ENCODE measurements around the gene CCND1. TPM values are rescaled to one million over a fixed set of nuclear protein-coding genes. Genes with fewer than 3 reads are reported as not detected.
A peak's percentile ranks its signal among the peaks of the same experiment; 100 is the strongest.

CCND1 gene
- total and polyA plus RNA-seq, 10 of the 15 experiments (the other 5 are each of a cell fraction or from before 2014, with no cell fraction given): 0.09 to 6.6 (median 0.59) TPM; not detected in 2

- no peaks in the 10 kb centered on the region for H3K27me3 ChIP-seq (replicated peaks in 1 of 2; ENCODE audit: control insufficient read depth in 2 of 2, insufficient read depth in 2 of 2, low read length in 1 of 2)
- intact Hi-C loops (cut with micrococcal nuclease; ENCODE audit: unreplicated experiment): no loop called here
- ChIA-PET POLR2A (no interaction called here), SMC1A (ENCODE audit: uncharacterized antibody, unreplicated experiment) (no interaction called here), CTCF (no interaction called here), RAD21 (ENCODE audit: unreplicated experiment) (no interaction called here)
- in situ Hi-C loops (cut with MboI): loop anchor here (10.0 kb wide), 1 partner anchor 514 kb away; no protein-coding TSS in a partner anchor
- TF ChIP-seq BCL3 (IDR thresholded peaks at IDR 0.05; ENCODE audit: borderline replicate concordance, insufficient read depth, low read depth, low read length, poor library complexity, severe bottlenecking) (peak; percentile 85), SIN3A (IDR thresholded peaks at IDR 0.05; ENCODE audit: low read depth, low read length) (no peak), ESRRA (IDR thresholded peaks at IDR 0.05; ENCODE audit: low read length) (no peak), PBX3 (IDR thresholded peaks at IDR 0.05; ENCODE audit: insufficient replicate concordance, low read depth, low read length) (peak; percentile 34)
- H3K4me1 ChIP-seq (ENCODE audit: control insufficient read depth, insufficient read depth, low read length): no peaks in the 10 kb centered on the region
- H3K4me2 ChIP-seq (ENCODE audit: control insufficient read depth, insufficient read depth): no peak overlapping the region
- H3K27ac ChIP-seq (ENCODE audit: control insufficient read depth, insufficient read depth): no peak overlapping the region
- no peak overlapping the region for H2AFZ ChIP-seq (ENCODE audit: control insufficient read depth, low read depth, low read length)
- H3K4me3 ChIP-seq: no peak overlapping the region
- WGBS (ENCODE audit: insufficient coverage, insufficient replicate concordance, low lambda C conversion rate, missing lambda C conversion rate): 55% methylated on average over 5 of the region's 5 CpGs
- no peak overlapping the region for H3K9ac ChIP-seq (ENCODE audit: control insufficient read depth, insufficient read depth, low read length)
- no peaks in the 10 kb centered on the region for H4K20me1 ChIP-seq (ENCODE audit: control insufficient read depth, insufficient read depth)
- FAIRE-seq (no peak), ATAC-seq (no peak), DNase-seq (ENCODE audit: low read depth, low spot score) (no peak)
- H3K9me3 ChIP-seq (replicated peaks; ENCODE audit: control insufficient read depth, insufficient read depth, low read length): no peaks in the 10 kb centered on the region; the same call in 2 of the 3 replicates
- no TSS peak for BruUV-seq (replicated peaks)
- H3K79me2 ChIP-seq (ENCODE audit: control insufficient read depth, insufficient read depth, low read length): no peaks in the 10 kb centered on the region
- no peaks in the 10 kb centered on the region for H3K36me3 ChIP-seq (ENCODE audit: control insufficient read depth in 2 of 2, insufficient read depth in 2 of 2, low read length in 1 of 2)
These were observed 39.7 kb downstream of the CCND1 start for GRCh38 chr11:69680688-69681087.

- in situ Hi-C loops (cut with MboI): loop anchor here (10.0 kb wide), 1 partner anchor 513 kb away; no protein-coding TSS in a partner anchor
- no peak for TF ChIP-seq KLF5 (IDR thresholded peaks at IDR 0.05; ENCODE audit: partially characterized antibody)
- no peak for TF ChIP-seq BMI1 (IDR thresholded peaks at IDR 0.05; ENCODE audit: borderline replicate concordance)
- TF ChIP-seq STAT1 (conservative IDR thresholded peaks at IDR 0.05): no peak
- TF ChIP-seq POLR2A (IDR thresholded peaks at IDR 0.05; ENCODE audit: low read depth, low read length): no peak
- no peak for TF ChIP-seq EP300 (IDR thresholded peaks at IDR 0.05; ENCODE audit: borderline replicate concordance in 1 of 2, control insufficient read depth in 1 of 2, low read depth in 2 of 2, low read length in 2 of 2)
- TF ChIP-seq RFX5 (IDR thresholded peaks at IDR 0.05; ENCODE audit: low read depth, low read length): no peak
- TF ChIP-seq FOXM1 (IDR thresholded peaks at IDR 0.05; ENCODE audit: low read depth, low read length): no peak
- TF ChIP-seq POLR2AphosphoS5 (IDR thresholded peaks at IDR 0.05; ENCODE audit: low read length): no peak
- no peak for TF ChIP-seq IRF4 (IDR thresholded peaks at IDR 0.05; ENCODE audit: low read depth, low read length)
- no peak for TF ChIP-seq MTA2 (IDR thresholded peaks at IDR 0.05; ENCODE audit: low read depth)
- TF ChIP-seq SUZ12 (IDR thresholded peaks at IDR 0.05; ENCODE audit: unreplicated experiment): no peak
- no peak for TF ChIP-seq E2F4 (IDR thresholded peaks at IDR 0.05; ENCODE audit: low read depth, low read length)
These were observed 41.3 kb downstream of the CCND1 start for GRCh38 chr11:69682221-69682620.

More at GRCh38 chr11:69682221-69682620, 41.3 kb downstream of the CCND1 start:
- intact Hi-C loops (cut with micrococcal nuclease; ENCODE audit: unreplicated experiment): no loop called here
- no peak overlapping the region for H3K4me2 ChIP-seq (ENCODE audit: control insufficient read depth, insufficient read depth)
- H3K27me3 ChIP-seq (replicated peaks in 1 of 2; ENCODE audit: control insufficient read depth in 2 of 2, insufficient read depth in 2 of 2, low read length in 1 of 2): no peaks in the 10 kb centered on the region
- no TSS peak for BruUV-seq (replicated peaks)
- ChIA-PET POLR2A (no interaction called here), CTCF (no interaction called here), RAD21 (ENCODE audit: unreplicated experiment) (no interaction called here), SMC1A (ENCODE audit: uncharacterized antibody, unreplicated experiment) (no interaction called here)
- H3K27ac ChIP-seq (ENCODE audit: control insufficient read depth, insufficient read depth): no peak overlapping the region
- ATAC-seq (no peak), DNase-seq (ENCODE audit: low read depth, low spot score) (no peak), FAIRE-seq (no peak)
- no peaks in the 10 kb centered on the region for H4K20me1 ChIP-seq (ENCODE audit: control insufficient read depth, insufficient read depth)
- H3K4me3 ChIP-seq: no peak overlapping the region
- no peaks in the 10 kb centered on the region for H3K36me3 ChIP-seq (ENCODE audit: control insufficient read depth in 2 of 2, insufficient read depth in 2 of 2, low read length in 1 of 2)
- H3K9me3 ChIP-seq (replicated peaks; ENCODE audit: control insufficient read depth, insufficient read depth, low read length): no peaks in the 10 kb centered on the region; the same call in 2 of the 3 replicates
- 25% methylated on average over 6 of the region's 6 CpGs for WGBS (ENCODE audit: insufficient coverage, insufficient replicate concordance, low lambda C conversion rate, missing lambda C conversion rate)
- no peak overlapping the region for H2AFZ ChIP-seq (ENCODE audit: control insufficient read depth, low read depth, low read length)
- no peaks in the 10 kb centered on the region for H3K4me1 ChIP-seq (ENCODE audit: control insufficient read depth, insufficient read depth, low read length)
- H3K79me2 ChIP-seq (ENCODE audit: control insufficient read depth, insufficient read depth, low read length): no peaks in the 10 kb centered on the region
- H3K9ac ChIP-seq (ENCODE audit: control insufficient read depth, insufficient read depth, low read length): no peak overlapping the region
